Epithelial cell of proximal tubule (primary cell): Measurements from ENCODE around the gene IP6K2. TPM values are rescaled to one million over a fixed set of nuclear protein-coding genes. Genes with fewer than 3 reads are reported as not detected.

Experiments
- DNase-seq: peaks from one replicate; pipeline ENCODE4 v3.0.0-alpha.2; 2011; ENCODE audit warnings: low read depth
- H3K4me3 ChIP-seq: 2 replicates; pipeline ENCODE4 v1.5.1; 2011; ENCODE audit warnings: low read depth, mild to moderate bottlenecking, low read length
- CTCF ChIP-seq: conservative IDR thresholded peaks from 2 replicates; pipeline ENCODE4 v1.5.1; 2012; ENCODE audit warnings: low read depth, mild to moderate bottlenecking, low read length
- total RNA-seq: library from RNA; depleted of rRNA; stranded (reverse); fragments of >200 nt; gene quantifications from 2 replicates; pipeline ENCODE4 v1.2.3, GENCODE V29; 2015

Gene IP6K2
- total RNA-seq, 1 donor from 2014 or later, result 87.9 TPM

GRCh38 chr3:48648188-48648850 lies 68.7 kb downstream of the IP6K2 start:
- DNase-seq, result no peak
- no peak overlapping the region for H3K4me3 ChIP-seq
- TF ChIP-seq CTCF, result no peak

- DNase-seq, result no peak
- TF ChIP-seq CTCF, result no peak
- H3K4me3 ChIP-seq, result no peak overlapping the region
These were observed 69.3 kb downstream of the IP6K2 start for GRCh38 chr3:48647714-48648113.

- TF ChIP-seq CTCF, result no peak
- DNase-seq, result no peak
- no peak overlapping the region for H3K4me3 ChIP-seq
These were observed 71.9 kb downstream of the IP6K2 start for GRCh38 chr3:48644898-48645760.

- no peak for TF ChIP-seq CTCF
- DNase-seq, result no peak
- H3K4me3 ChIP-seq, result no peak overlapping the region
These were observed 74.4 kb downstream of the IP6K2 start for GRCh38 chr3:48642605-48643004.

GRCh38 chr3:48641396-48641795 lies 75.6 kb downstream of the IP6K2 start:
- H3K4me3 ChIP-seq, result no peak overlapping the region
- DNase-seq, result no peak
- no peak for TF ChIP-seq CTCF

GRCh38 chr3:48639944-48640606 lies 76.9 kb downstream of the IP6K2 start:
- H3K4me3 ChIP-seq, result no peak overlapping the region
- no peak for DNase-seq
- no peak for TF ChIP-seq CTCF

Other genes starting within 250 kb of the IP6K2 start
- gene SHISA5, start 213.0 kb downstream of the IP6K2 start, total RNA-seq, result 188 and 209 TPM in 2 replicates
- gene PFKFB4, start 160.4 kb downstream of the IP6K2 start, total RNA-seq, result 8.8 and 19.3 TPM in 2 replicates
- gene UCN2, start 153.4 kb downstream of the IP6K2 start, total RNA-seq, result 4.8 and 6.6 TPM in 2 replicates
- gene COL7A1, start 121.9 kb downstream of the IP6K2 start, total RNA-seq, result 47.5 and 211 TPM in 2 replicates
- 348 and 432 TPM in 2 replicates for gene UQCRC1, start 107.6 kb downstream of the IP6K2 start, total RNA-seq
- gene TMEM89, start 95.5 kb downstream of the IP6K2 start, total RNA-seq, result not detected in 2 replicates
- 26.3 and 33.4 TPM in 2 replicates for gene SLC26A6, start 81.8 kb downstream of the IP6K2 start, total RNA-seq
- 0.87 and 2.5 TPM in 2 replicates for gene CELSR3, start 54.3 kb downstream of the IP6K2 start, total RNA-seq
- gene NCKIPSD, start 31.3 kb downstream of the IP6K2 start, total RNA-seq, result 34.4 and 45.5 TPM in 2 replicates
- 23.5 and 30.4 TPM in 2 replicates for gene PRKAR2A, start 130.7 kb upstream of the IP6K2 start, total RNA-seq
- 7.5 and 12.3 TPM in 2 replicates for gene SLC25A20, start 181.7 kb upstream of the IP6K2 start, total RNA-seq
- gene ARIH2, start 201.6 kb upstream of the IP6K2 start, total RNA-seq, result 44.8 and 76.7 TPM in 2 replicates